H1 (cell line): ENCODE data around the gene LTB4R. TPM values are rescaled to one million over a fixed set of nuclear protein-coding genes. Genes with fewer than 3 reads are reported as not detected.

Experiments
- CTCF ChIA-PET: fragments of 300-600 bp; sonication (Branson Sonifier 250); formaldehyde crosslinking; loops from one replicate; lab custom pipeline; 2021; ENCODE audit not compliant: partially characterized antibody; lab: Charles Lee
- POLR2A ChIA-PET: fragments of 300-600 bp; sonication (Branson Sonifier 250); formaldehyde crosslinking; loops from one replicate; lab custom pipeline; 2021; ENCODE audit warnings: inconsistent platforms; ENCODE audit not compliant: partially characterized antibody; lab: Charles Lee
- DNase-seq, 2 experiments: peaks; one replicate each; pipeline versions ENCODE4 v3.0.0 to v3.0.0-alpha.2; 2010 to 2022; ENCODE audit warnings: low spot score in 2 of 2, low read depth in 1 of 2, mixed read lengths in 1 of 2
- FAIRE-seq: peaks from 2 replicates; lab custom pipeline; 2011; peaks lifted over from hg19 to GRCh38; lab: Jason Lieb, UNC
- H2AFZ ChIP-seq: 2 replicates; pipeline ENCODE4 v1.8.1; 2012; ENCODE audit warnings: low read length, inconsistent platforms
- H2AK5ac ChIP-seq: 2 replicates; pipeline ENCODE4 v1.6.1; 2013; ENCODE audit warnings: low read depth, low read length
- H2BK120ac ChIP-seq: replicated peaks from 2 replicates; pipeline ENCODE3; 2013; ENCODE audit warnings: low read depth, low read length, inconsistent platforms
- H2BK12ac ChIP-seq: 2 replicates; pipeline ENCODE4 v1.6.1; 2013; ENCODE audit warnings: low read depth, low read length
- H2BK15ac ChIP-seq: 2 replicates; pipeline ENCODE4 v1.6.1; 2013; ENCODE audit warnings: low read length
- H2BK20ac ChIP-seq: 2 replicates; pipeline ENCODE4 v1.6.1; 2013; ENCODE audit warnings: low read length
- H2BK5ac ChIP-seq: 2 replicates; pipeline ENCODE4 v1.6.1; 2013; ENCODE audit warnings: low read depth, low read length
- H3K14ac ChIP-seq: 2 replicates; pipeline ENCODE4 v1.6.1; 2013; ENCODE audit warnings: inconsistent platforms; ENCODE audit not compliant: insufficient read length
- H3K18ac ChIP-seq: 2 replicates; pipeline ENCODE4 v1.6.1; 2013; ENCODE audit warnings: low read length; ENCODE audit errors: extremely low read depth
- H3K23ac ChIP-seq: 2 replicates; pipeline ENCODE4 v1.6.1; 2013; ENCODE audit warnings: inconsistent platforms; ENCODE audit not compliant: insufficient read length
- H3K23me2 ChIP-seq: 2 replicates; pipeline ENCODE4 v1.6.1; 2013; ENCODE audit warnings: low read depth, low read length
- H3K27ac ChIP-seq: 2 replicates; pipeline ENCODE4 v1.6.1; 2011; ENCODE audit warnings: low read depth, low read length, inconsistent platforms
- H3K27me3 ChIP-seq, 4 experiments: replicated peaks in 1 of 4; 1 replicate in 1 of 4; 2 replicates in 3 of 4; pipeline versions ENCODE4 v1.6.1 to v1.8.1; 2011 to 2013; ENCODE audit warnings: low read length in 3 of 4, mild to moderate bottlenecking in 3 of 4, inconsistent platforms in 2 of 4, mixed read lengths in 2 of 4, moderate library complexity in 1 of 4; ENCODE audit not compliant: control insufficient read depth in 3 of 4, insufficient read depth in 3 of 4; ENCODE audit errors: extremely low read depth in 1 of 4
- H3K36me3 ChIP-seq, 4 experiments: 2 replicates each; pipeline versions ENCODE4 v1.6.1 to v1.8.1; 2011 to 2013; ENCODE audit warnings: mild to moderate bottlenecking in 4 of 4, low read length in 3 of 4, moderate library complexity in 2 of 4, control low read depth in 1 of 4, inconsistent platforms in 1 of 4; ENCODE audit not compliant: insufficient read depth in 4 of 4, control insufficient read depth in 2 of 4
- H3K4ac ChIP-seq: replicated peaks from 2 replicates; pipeline ENCODE3; 2013; ENCODE audit warnings: low read length, low read depth, mixed read lengths, inconsistent platforms; ENCODE audit not compliant: insufficient read length
- H3K4me1 ChIP-seq, 4 experiments: replicated peaks in 1 of 4; 1 replicate in 1 of 4; 2 replicates in 3 of 4; pipeline versions ENCODE4 v1.6.1 to v1.8.1; 2011 to 2013; ENCODE audit warnings: low read length in 3 of 4, inconsistent platforms in 2 of 4, mixed read lengths in 1 of 4; ENCODE audit not compliant: insufficient read depth in 4 of 4, control insufficient read depth in 3 of 4
- H3K4me2 ChIP-seq, 2 experiments: 2 replicates each; pipeline versions ENCODE4 v1.6.1 to v1.8.1; 2011 to 2013; ENCODE audit warnings: low read depth in 2 of 2, low read length in 2 of 2, control low read depth in 1 of 2, inconsistent platforms in 1 of 2, mild to moderate bottlenecking in 1 of 2; ENCODE audit not compliant: insufficient read depth in 1 of 2
- H3K4me3 ChIP-seq, 4 experiments: fragments of 200-600, 300-600 bp in 1 of 4; sonication (generic), shearing (Covaris generic), sonication (Bioruptor Twin) in 1 of 4; 2 replicates each; pipeline versions ENCODE4 v1.5.1 to v1.8.1; 2011 to 2016; ENCODE audit warnings: low read length in 4 of 4, low read depth in 3 of 4, control low read depth in 2 of 4, inconsistent platforms in 2 of 4, mild to moderate bottlenecking in 2 of 4, mixed read lengths in 1 of 4, moderate library complexity in 1 of 4; ENCODE audit not compliant: insufficient read depth in 2 of 4; ENCODE audit errors: extremely low read depth in 1 of 4
- H3K56ac ChIP-seq: replicated peaks from 2 replicates; pipeline ENCODE3; 2013; ENCODE audit warnings: low read depth, mild to moderate bottlenecking, mixed read lengths, low read length, inconsistent platforms; ENCODE audit not compliant: insufficient read length
- H3K79me1 ChIP-seq: 2 replicates; pipeline ENCODE4 v1.6.1; 2013; ENCODE audit warnings: low read depth, low read length, control low read depth
- H3K79me2 ChIP-seq, 2 experiments: 2 replicates each; pipeline versions ENCODE4 v1.6.1 to v1.8.1; 2012 to 2013; ENCODE audit warnings: low read length in 2 of 2, mild to moderate bottlenecking in 2 of 2, inconsistent platforms in 1 of 2; ENCODE audit not compliant: insufficient read depth in 2 of 2, control insufficient read depth in 1 of 2
- H3K9ac ChIP-seq, 4 experiments: replicated peaks in 1 of 4; 1 replicate in 1 of 4; 2 replicates in 3 of 4; pipeline versions ENCODE4 v1.6.1 to v1.8.1; 2011 to 2013; ENCODE audit warnings: low read depth in 3 of 4, low read length in 3 of 4, control low read depth in 2 of 4, mild to moderate bottlenecking in 2 of 4, moderate library complexity in 2 of 4, inconsistent platforms in 1 of 4; ENCODE audit errors: extremely low read depth in 1 of 4
- H3K9me3 ChIP-seq, 2 experiments: 2 replicates each; pipeline versions ENCODE4 v1.6.1 to v1.8.1; 2012 to 2013; ENCODE audit warnings: mild to moderate bottlenecking in 2 of 2, moderate library complexity in 2 of 2, control low read depth in 1 of 2, inconsistent platforms in 1 of 2, low read depth in 1 of 2, low read length in 1 of 2, mixed read lengths in 1 of 2; ENCODE audit not compliant: insufficient read depth in 2 of 2
- H4K20me1 ChIP-seq, 2 experiments: replicated peaks in 1 of 2; 2 replicates each; pipeline versions ENCODE3 to v1.8.1; 2011 to 2013; ENCODE audit warnings: inconsistent platforms in 2 of 2, low read length in 2 of 2, mild to moderate bottlenecking in 1 of 2; ENCODE audit not compliant: insufficient read depth in 2 of 2, control insufficient read depth in 1 of 2
- H4K5ac ChIP-seq: 2 replicates; pipeline ENCODE4 v1.6.1; 2013; ENCODE audit warnings: low read length, low read depth, mixed read lengths, inconsistent platforms; ENCODE audit not compliant: insufficient read length
- H4K8ac ChIP-seq: 2 replicates; pipeline ENCODE4 v1.8.0; 2013; ENCODE audit warnings: mild to moderate bottlenecking, moderate library complexity, low read length, inconsistent platforms; ENCODE audit not compliant: insufficient read depth; ENCODE audit errors: extremely low read depth
- H4K91ac ChIP-seq: replicated peaks from 2 replicates; pipeline ENCODE3; 2013; ENCODE audit warnings: low read length, mixed read lengths, inconsistent platforms; ENCODE audit not compliant: insufficient read length
- BACH1 ChIP-seq: IDR thresholded peaks from 2 replicates; pipeline ENCODE4 v1.6.1; 2012; ENCODE audit warnings: low read length, improper control_type of control experiment
- CBX5 ChIP-seq: fragments of 300-800, 300-1000 bp; sonication (generic); IDR thresholded peaks from 2 replicates; pipeline ENCODE4 v1.7.1; 2016; ENCODE audit warnings: antibody characterized with exemption, low read length, low read depth
- CBX8 ChIP-seq: fragments of 300-800, 300-1000 bp; sonication (generic); IDR thresholded peaks from 2 replicates; pipeline ENCODE4 v1.7.1; 2016; ENCODE audit warnings: low read depth, low read length, borderline replicate concordance
- EGR1 ChIP-seq: IDR thresholded peaks from 2 replicates; pipeline ENCODE4 v1.6.1; 2011; ENCODE audit warnings: low read depth, low read length, borderline replicate concordance
- EP300 ChIP-seq, 2 experiments: IDR thresholded peaks; 1 replicate in 1 of 2; 2 replicates in 1 of 2; pipeline ENCODE4 v1.6.1; 2011 to 2012; ENCODE audit warnings: low read depth in 2 of 2, low read length in 2 of 2, mild to moderate bottlenecking in 2 of 2, borderline replicate concordance in 1 of 2, inconsistent platforms in 1 of 2, moderate library complexity in 1 of 2
- GTF2F1 ChIP-seq: IDR thresholded peaks from 2 replicates; pipeline ENCODE4 v1.6.1; 2012; ENCODE audit warnings: low read depth, low read length, improper control_type of control experiment, borderline replicate concordance
- KDM4A ChIP-seq: IDR thresholded peaks from one replicate; pipeline ENCODE4 v1.7.1; 2012; ENCODE audit warnings: low read depth, mild to moderate bottlenecking, moderate library complexity, low read length, inconsistent platforms; ENCODE audit not compliant: severe bottlenecking
- KDM5A ChIP-seq: fragments of 200-600 bp; IDR thresholded peaks from 2 replicates; pipeline ENCODE4 v1.7.1; 2012; ENCODE audit warnings: mild to moderate bottlenecking, low read length, inconsistent platforms, mixed read lengths
- POU5F1 ChIP-seq: IDR thresholded peaks from 2 replicates; pipeline ENCODE4 v1.6.1; 2011; ENCODE audit warnings: low read depth, mild to moderate bottlenecking, low read length, moderate library complexity
- SIRT6 ChIP-seq: IDR thresholded peaks from one replicate; pipeline ENCODE4 v1.7.1; 2012; ENCODE audit warnings: low read length, inconsistent platforms
- TBP ChIP-seq: IDR thresholded peaks from 2 replicates; pipeline ENCODE4 v1.6.1; 2011; ENCODE audit warnings: low read depth, low read length, improper control_type of control experiment
- WGBS, 2 experiments: shearing (Covaris generic) in 1 of 2; methylation state at CpG; one replicate each; pipeline versions ENCODE4 v1.1.6 to v1.1.7; 2013 to 2015; ENCODE audit warnings: low lambda C conversion rate in 2 of 2, mixed read lengths in 2 of 2, inconsistent platforms in 1 of 2, low coverage in 1 of 2, missing lambda C conversion rate in 1 of 2; ENCODE audit not compliant: insufficient replicate concordance in 2 of 2, insufficient coverage in 1 of 2, insufficient read length in 1 of 2; ENCODE audit errors: extremely low coverage in 1 of 2, missing lambda C conversion rate in 1 of 2; 5-methylcytosine and 5-hydroxymethylcytosine counted together
- polyA plus RNA-seq, 7 experiments: library from polyadenylated mRNA; depleted of rRNA in 3 of 7; stranded (reverse) in 5 of 7; unstranded in 2 of 7; fragments of >200 nt in 5 of 7; fragments of 200-250 nt in 2 of 7; gene quantifications; 1 replicate in 5 of 7; 2 replicates in 1 of 7; 4 replicates in 1 of 7; pipeline versions ENCODE4 v1.2.1 to v1.2.3, GENCODE V29; 2011 to 2013; ENCODE audit warnings: missing spikeins in 2 of 7, mixed read lengths in 2 of 7
- total RNA-seq: library from RNA; stranded (reverse); fragmentation: NEBNext Ultra II Directional; extraction: Animal tissue kit (Norgen Biotek cat#: 25700); gene quantifications from 2 replicates; pipeline ENCODE4 v1.2.1, GENCODE V29; 2021

Gene LTB4R
- total and polyA plus RNA-seq, 2 of the 8 experiments (the other 6 are each of a cell fraction or from before 2014, with no cell fraction given): 4.1 to 6.7 TPM

DNA sequence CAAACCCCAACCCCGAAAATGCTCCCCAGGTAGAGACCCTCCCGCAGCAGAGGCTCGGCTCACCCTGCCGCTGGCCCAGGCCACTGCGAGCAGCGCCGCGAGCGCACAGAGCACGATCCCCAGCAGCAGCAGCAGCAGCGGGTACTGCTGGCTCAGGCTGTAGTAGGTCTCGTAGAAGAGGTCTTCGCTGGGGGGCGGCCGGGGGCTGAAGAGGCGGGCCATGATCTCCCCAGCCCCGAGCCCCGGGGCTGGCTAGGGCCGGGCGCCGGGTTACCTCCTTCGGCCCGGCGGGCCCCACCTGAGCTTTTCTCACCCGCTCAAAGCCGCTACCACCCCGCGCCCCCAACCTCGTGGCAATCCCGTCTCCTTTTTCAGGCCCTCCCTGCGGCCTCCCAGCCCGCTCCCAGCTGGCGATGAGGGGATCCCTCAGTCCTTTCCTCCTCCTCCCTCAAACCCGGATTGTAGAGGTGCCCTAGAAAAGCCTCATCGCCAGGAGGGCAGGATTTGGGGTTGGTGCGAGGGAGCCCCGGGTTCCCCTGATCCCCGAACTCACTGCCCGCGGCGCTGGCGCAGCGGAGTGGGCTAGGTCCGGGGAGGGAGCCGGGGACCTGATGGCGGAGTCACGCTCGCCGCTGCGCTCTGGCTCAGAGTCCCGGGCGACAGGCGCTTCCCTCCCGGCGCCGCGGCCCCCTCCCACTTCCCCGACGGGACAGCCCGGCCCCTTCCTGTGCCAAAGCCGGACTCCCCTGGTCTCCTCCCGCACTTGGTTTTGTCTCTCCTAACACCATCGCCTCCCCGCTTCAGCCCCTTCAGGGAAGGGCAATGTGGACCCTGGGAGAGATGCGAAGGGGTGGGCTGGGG is 23.4 kb downstream of the LTB4R start, which contains the start of gene ADCY4:
Gene ADCY4 (minus strand): TSS at position 641 of the 861 bp plus-strand sequence. CDS start 419 bp downstream, at position 222.
- Histone ChIP-seq H2BK15ac (peak within 1 kb of the TSS; percentile 53; the same call in 1 of the 2 replicates), H3K36me3 (no peaks in the 10 kb centered on the region), H2BK5ac (peak within 1 kb of the TSS; percentile 16; the same call in 1 of the 2 replicates), H3K9me3 (no peaks in the 10 kb centered on the region), H3K4me2 (peak within 1 kb of the TSS; percentile 76 to 98), H2BK20ac (peak within 1 kb of the TSS; percentile 18; the same call in 1 of the 2 replicates), H3K9ac (no peak within 1 kb of the TSS; a peak in 2 of 7 replicates), H3K14ac (no peak within 1 kb of the TSS), H3K23ac (no peak within 1 kb of the TSS), H3K79me1 (no peaks in the 10 kb centered on the region), H4K91ac (no peak within 1 kb of the TSS), H3K79me2 (no peaks in the 10 kb centered on the region), H3K23me2 (peaks cover 25% of the 10 kb centered on the region), H3K56ac (no peak within 1 kb of the TSS), H4K8ac (peak within 1 kb of the TSS; percentile 59), H4K5ac (no peak within 1 kb of the TSS), H2BK12ac (0 out of 2 replicates have a peak within 1 kb of the TSS, but pooled peaks have one; percentile 17), H3K27ac (no peak within 1 kb of the TSS), H2AFZ (peak within 1 kb of the TSS; percentile 68; the same call in 1 of the 2 replicates), H3K27me3 (peaks cover 56 to 97% (median 80%) of the 10 kb centered on the region in 4 experiments), H4K20me1 (peaks cover 0 to 2% of the 10 kb centered on the region in 2 experiments), H2AK5ac (no peak within 1 kb of the TSS), H3K4ac (no peak within 1 kb of the TSS), H3K4me3 (peak within 1 kb of the TSS; percentile 52 to 76 (median 62)), H3K4me1 (peaks cover 0 to 20% (median 9%) of the 10 kb centered on the region in 4 experiments; a peak in 5 of 7 replicates), H3K18ac (no peak within 1 kb of the TSS; the same call in none of the 2 replicates), H2BK120ac (no peak within 1 kb of the TSS)
- 4% methylated on average over 36 of the region's 65 CpGs; no CpG with 5 or more reads in 1 of the 2 experiments for WGBS, 2 experiments
- ChIA-PET CTCF (interaction anchor here (0.8 to 27.8 kb wide), 17 partner anchors 10 to 107 kb away, joined by 4 to 664 read pairs (median 11); partner anchors contain the start of genes CBLN3, CIDEB, KHNYN and LTB4R), POLR2A (interaction anchor here (0.9 to 5.8 kb wide), 10 partner anchors 9 to 102 kb away, joined by 3 to 46 read pairs (median 4); partner anchors contain the start of genes CBLN3, DHRS1, KHNYN and NOP9)
- DNase-seq (peak in 1 of 2 experiments; percentile 75), FAIRE-seq (no peak)
- TF ChIP-seq CBX8 (no peak), EP300 (IDR thresholded peaks at IDR 0.05; ENCODE audit: borderline replicate concordance in 1 of 2, low read depth in 2 of 2, low read length in 2 of 2) (no peak), POU5F1 (no peak), CBX5 (no peak), BACH1 (no peak), KDM5A (no peak), TBP (no peak), GTF2F1 (no peak), SIRT6 (no peak), KDM4A (peak; percentile 100), EGR1 (no peak; the same call in 1 of the 2 replicates)
